Activated naive CD4-positive, alpha-beta T cell treated with anti-CD3 and anti-CD28 coated beads, Interleukin-2, amount 10 ng/mL, durations not matched to agents 7 days and 5 days (primary cell): ENCODE measurements around the gene TOX2.

ENCODE experiments used
- CTCF ChIA-PET: fragments of 350-600 bp; sonication (Branson Sonifier 250); formaldehyde crosslinking; loops from one replicate; lab custom pipeline; 2021; ENCODE audit warnings: antibody characterized with exemption; lab: Charles Lee
- DNase-seq: peaks from one replicate; pipeline ENCODE4 v3.0.0-alpha.2; 2020
- H3K27ac Mint-ChIP-seq: one replicate; pipeline ENCODE4 v1.8.0; 2021; ENCODE audit warnings: mild to moderate bottlenecking, moderate library complexity, mixed read lengths
- H3K27me3 Mint-ChIP-seq: one replicate; pipeline ENCODE4 v1.8.0; 2021; ENCODE audit warnings: mild to moderate bottlenecking, mixed read lengths
- H3K36me3 Mint-ChIP-seq: one replicate; pipeline ENCODE4 v1.8.0; 2021; ENCODE audit warnings: mixed read lengths
- H3K4me1 Mint-ChIP-seq: one replicate; pipeline ENCODE4 v1.8.0; 2021; ENCODE audit warnings: mixed read lengths
- H3K4me3 Mint-ChIP-seq: one replicate; pipeline ENCODE4 v1.8.0; 2021; ENCODE audit warnings: mild to moderate bottlenecking, moderate library complexity, mixed read lengths
- H3K9me3 Mint-ChIP-seq: one replicate; pipeline ENCODE4 v1.8.0; 2021; ENCODE audit warnings: mixed read lengths

Gene TOX2

GRCh38 chr20:43987531-43987930 lies 72.9 kb downstream of the TOX2 start:
- H3K36me3 Mint-ChIP-seq: peaks cover 4% of the 10 kb centered on the region
- CTCF ChIA-PET: no interaction called here
- H3K4me1 Mint-ChIP-seq: peaks cover 9% of the 10 kb centered on the region
- no peak overlapping the region for H3K27ac Mint-ChIP-seq
- peaks cover 13% of the 10 kb centered on the region for H3K27me3 Mint-ChIP-seq
- H3K9me3 Mint-ChIP-seq: peaks cover 4% of the 10 kb centered on the region
- no peak overlapping the region for H3K4me3 Mint-ChIP-seq
- DNase-seq: no peak

DNA sequence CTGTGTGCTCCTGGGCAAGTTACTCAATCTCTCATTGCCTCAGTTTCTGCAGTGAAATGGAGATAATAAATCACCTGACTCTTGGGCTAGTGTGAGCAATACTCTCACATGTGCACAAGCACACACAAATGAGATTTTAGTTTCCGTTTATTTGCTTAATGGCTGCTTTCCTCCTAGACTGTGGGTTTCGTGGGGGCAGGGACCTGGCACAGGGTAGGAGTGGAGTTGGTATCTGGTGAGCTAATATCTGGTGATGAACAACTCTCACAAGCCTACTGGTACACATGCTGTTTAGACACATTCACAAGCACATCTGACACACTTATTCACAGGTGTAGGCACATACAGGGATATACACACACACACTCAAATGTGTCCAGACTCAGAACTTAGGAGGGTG lies 73.8 kb downstream of the TOX2 start:
- H3K27ac Mint-ChIP-seq: no peak overlapping the region

DNA sequence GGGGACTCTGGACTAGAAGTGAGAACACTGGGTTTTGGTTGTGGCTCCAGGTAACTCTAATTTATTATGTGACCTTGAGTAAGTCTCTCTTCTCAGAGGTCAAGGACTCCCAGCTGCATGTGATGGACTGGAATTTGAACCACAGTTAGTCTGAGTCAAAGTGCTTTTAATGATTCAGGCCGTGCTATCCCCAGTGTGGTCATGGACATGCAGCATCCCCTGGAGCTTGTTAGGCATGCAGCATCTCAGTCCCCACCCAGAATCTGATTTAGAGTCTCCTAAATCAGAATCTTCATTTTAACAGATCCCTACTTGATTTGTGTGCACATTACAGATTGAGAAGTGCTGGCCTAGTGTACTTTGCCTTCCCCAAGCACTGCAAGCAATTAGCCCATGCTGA lies 74.2 kb downstream of the TOX2 start:
- H3K36me3 Mint-ChIP-seq: peaks cover 4% of the 10 kb centered on the region
- DNase-seq: no peak
- no peak overlapping the region for H3K4me3 Mint-ChIP-seq
- peaks cover 9% of the 10 kb centered on the region for H3K4me1 Mint-ChIP-seq
- H3K27ac Mint-ChIP-seq: no peak overlapping the region
- H3K27me3 Mint-ChIP-seq: peaks cover 5% of the 10 kb centered on the region
- peaks cover 4% of the 10 kb centered on the region for H3K9me3 Mint-ChIP-seq
- CTCF ChIA-PET: interaction anchor here (1.1 kb wide), 1 partner anchor 10 kb away, joined by 3 read pairs; no protein-coding TSS in a partner anchor

More for the DNA sequence above, 73.8 kb downstream of the TOX2 start:
- peaks cover 4% of the 10 kb centered on the region for H3K9me3 Mint-ChIP-seq
- no peak overlapping the region for H3K4me3 Mint-ChIP-seq
- peaks cover 5% of the 10 kb centered on the region for H3K27me3 Mint-ChIP-seq
- CTCF ChIA-PET: interaction anchor here (1.1 kb wide), 1 partner anchor 9 kb away, joined by 3 read pairs; no protein-coding TSS in a partner anchor
- H3K36me3 Mint-ChIP-seq: peaks cover 4% of the 10 kb centered on the region
- DNase-seq: no peak
- H3K4me1 Mint-ChIP-seq: peaks cover 9% of the 10 kb centered on the region

GRCh38 chr20:43991261-43991660 lies 76.6 kb downstream of the TOX2 start:
- Mint-ChIP-seq H3K27me3 (peaks cover 5% of the 10 kb centered on the region), H3K27ac (no peak overlapping the region), H3K9me3 (peaks cover 4% of the 10 kb centered on the region), H3K4me3 (no peak overlapping the region), H3K36me3 (peaks cover 4% of the 10 kb centered on the region), H3K4me1 (peaks cover 11% of the 10 kb centered on the region)
- CTCF ChIA-PET: interaction anchor here (1.0 kb wide), 2 partner anchors 18 to 300 kb away, joined by 3 read pairs; no protein-coding TSS in a partner anchor
- DNase-seq: no peak

DNA sequence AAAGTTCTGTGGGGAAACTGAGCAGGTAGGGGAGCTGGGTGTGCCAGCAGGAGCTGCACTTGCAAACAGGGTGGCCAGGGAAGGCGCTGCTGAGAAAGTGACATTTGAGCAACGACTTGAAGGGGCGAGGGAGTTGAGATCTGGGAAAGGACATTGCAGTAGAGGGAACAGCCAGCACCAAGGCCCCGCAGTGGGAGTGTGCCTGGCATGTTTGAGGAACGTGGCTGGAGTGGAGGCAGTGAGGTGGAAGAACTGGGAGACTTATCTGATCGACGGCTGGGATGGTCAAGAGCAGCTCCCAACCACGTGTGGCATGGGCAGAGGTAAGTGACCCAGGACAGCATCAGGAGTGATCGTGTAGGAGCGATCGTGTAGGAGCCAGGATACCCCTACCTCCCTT lies 77.3 kb downstream of the TOX2 start:
- no peak overlapping the region for H3K4me3 Mint-ChIP-seq
- peaks cover 13% of the 10 kb centered on the region for H3K4me1 Mint-ChIP-seq
- H3K9me3 Mint-ChIP-seq: peaks cover 4% of the 10 kb centered on the region
- no peak for DNase-seq
- CTCF ChIA-PET: no interaction called here
- peaks cover 4% of the 10 kb centered on the region for H3K36me3 Mint-ChIP-seq
- H3K27ac Mint-ChIP-seq: no peak overlapping the region
- peaks cover 5% of the 10 kb centered on the region for H3K27me3 Mint-ChIP-seq

- CTCF ChIA-PET: interaction anchor here (0.9 kb wide), 1 partner anchor 9 kb away, joined by 3 read pairs; no protein-coding TSS in a partner anchor
- H3K36me3 Mint-ChIP-seq: peaks cover 4% of the 10 kb centered on the region
- H3K27ac Mint-ChIP-seq: no peak overlapping the region
- DNase-seq: no peak
- H3K27me3 Mint-ChIP-seq: peaks cover 5% of the 10 kb centered on the region
- H3K4me3 Mint-ChIP-seq: no peak overlapping the region
- H3K9me3 Mint-ChIP-seq: peaks cover 4% of the 10 kb centered on the region
- H3K4me1 Mint-ChIP-seq: peaks cover 11% of the 10 kb centered on the region
Measured at GRCh38 chr20:43992885-43993284, 78.2 kb downstream of the TOX2 start.

- CTCF ChIA-PET: interaction anchor here (1.0 kb wide), 1 partner anchor 24 kb away, joined by 3 read pairs; no protein-coding TSS in a partner anchor
- H3K27me3 Mint-ChIP-seq: peaks cover 5% of the 10 kb centered on the region
- H3K27ac Mint-ChIP-seq: no peak overlapping the region
- peaks cover 4% of the 10 kb centered on the region for H3K9me3 Mint-ChIP-seq
- DNase-seq: no peak
- H3K36me3 Mint-ChIP-seq: peaks cover 4% of the 10 kb centered on the region
- no peak overlapping the region for H3K4me3 Mint-ChIP-seq
- H3K4me1 Mint-ChIP-seq: peaks cover 5% of the 10 kb centered on the region
Measured at GRCh38 chr20:43993560-43993959, 78.9 kb downstream of the TOX2 start.

- peaks cover 5% of the 10 kb centered on the region for H3K27me3 Mint-ChIP-seq
- H3K36me3 Mint-ChIP-seq: peaks cover 4% of the 10 kb centered on the region
- no peak overlapping the region for H3K27ac Mint-ChIP-seq
- DNase-seq: no peak
- peaks cover 4% of the 10 kb centered on the region for H3K9me3 Mint-ChIP-seq
- peaks cover 4% of the 10 kb centered on the region for H3K4me1 Mint-ChIP-seq
- no peak overlapping the region for H3K4me3 Mint-ChIP-seq
- CTCF ChIA-PET: interaction anchor here (1.0 kb wide), 2 partner anchors 12 to 23 kb away, joined by 3 read pairs; no protein-coding TSS in a partner anchor
Measured at GRCh38 chr20:43994486-43995100, 79.9 kb downstream of the TOX2 start.

DNA sequence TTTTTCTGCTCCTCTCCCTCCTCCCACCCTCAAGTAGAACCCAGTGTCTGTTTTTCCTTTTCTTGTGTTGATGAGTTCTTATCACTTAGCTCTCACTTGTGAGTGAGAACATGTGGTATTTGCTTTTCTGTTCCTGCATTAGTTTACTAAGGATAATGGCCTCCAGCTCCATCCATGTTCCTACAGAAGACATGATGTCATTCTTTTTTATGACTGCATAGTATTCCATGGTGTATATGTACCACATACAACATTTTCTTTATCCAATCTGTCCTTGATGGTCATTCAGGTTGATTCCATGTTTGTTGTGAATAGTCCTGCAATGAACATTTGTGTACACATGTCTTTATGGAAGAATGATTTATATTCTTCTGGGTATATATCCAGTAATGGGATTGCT lies 81.0 kb downstream of the TOX2 start:
- Mint-ChIP-seq H3K27me3 (peaks cover 15% of the 10 kb centered on the region), H3K27ac (no peak overlapping the region)
- CTCF ChIA-PET: no interaction called here

GRCh38 chr20:43996240-43996930 lies 81.7 kb downstream of the TOX2 start:
- no peak for DNase-seq
- CTCF ChIA-PET: interaction anchor here (0.6 kb wide), 1 partner anchor 14 kb away, joined by 3 read pairs; no protein-coding TSS in a partner anchor
- no peak overlapping the region for H3K4me3 Mint-ChIP-seq

More for the DNA sequence above, 81.0 kb downstream of the TOX2 start:
- Mint-ChIP-seq H3K9me3 (no peaks in the 10 kb centered on the region), H3K36me3 (no peaks in the 10 kb centered on the region), H3K4me3 (no peak overlapping the region), H3K4me1 (peaks cover 4% of the 10 kb centered on the region)
- DNase-seq: no peak

DNA sequence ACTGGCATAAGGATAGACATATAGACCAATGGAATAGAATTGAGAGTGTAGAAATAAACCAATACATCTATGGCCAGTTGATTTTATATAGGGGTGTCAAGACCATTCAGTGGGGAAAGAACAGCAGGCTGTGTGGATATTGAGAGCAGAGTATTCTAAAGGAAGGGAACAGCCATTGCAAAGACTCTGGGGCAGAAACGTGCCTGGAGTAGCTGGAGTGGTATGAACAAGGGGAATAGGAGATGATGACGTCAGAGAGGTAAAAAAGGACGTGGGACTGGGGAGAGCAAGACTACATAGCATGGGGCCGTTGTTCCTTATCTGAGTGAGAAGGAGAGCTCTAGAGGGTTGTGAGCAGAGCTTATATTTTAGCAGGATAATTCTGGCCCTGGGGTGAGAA lies 85.2 kb downstream of the TOX2 start:
- no peak overlapping the region for H3K4me3 Mint-ChIP-seq
- H3K36me3 Mint-ChIP-seq: no peaks in the 10 kb centered on the region
- no peak overlapping the region for H3K27ac Mint-ChIP-seq
- no peaks in the 10 kb centered on the region for H3K9me3 Mint-ChIP-seq
- CTCF ChIA-PET: no interaction called here
- DNase-seq: no peak
- H3K4me1 Mint-ChIP-seq: peaks cover 8% of the 10 kb centered on the region
- H3K27me3 Mint-ChIP-seq: peaks cover 35% of the 10 kb centered on the region

More at GRCh38 chr20:43996240-43996930, 81.7 kb downstream of the TOX2 start:
- Mint-ChIP-seq H3K4me1 (peaks cover 4% of the 10 kb centered on the region), H3K27me3 (peaks cover 17% of the 10 kb centered on the region), H3K27ac (no peak overlapping the region), H3K9me3 (no peaks in the 10 kb centered on the region), H3K36me3 (no peaks in the 10 kb centered on the region)

- H3K27ac Mint-ChIP-seq: no peak overlapping the region
- CTCF ChIA-PET: no interaction called here
- peaks cover 4% of the 10 kb centered on the region for H3K4me1 Mint-ChIP-seq
- H3K4me3 Mint-ChIP-seq: no peak overlapping the region
- no peak for DNase-seq
- H3K36me3 Mint-ChIP-seq: no peaks in the 10 kb centered on the region
- H3K9me3 Mint-ChIP-seq: no peaks in the 10 kb centered on the region
- peaks cover 52% of the 10 kb centered on the region for H3K27me3 Mint-ChIP-seq
Measured at GRCh38 chr20:44001667-44002596, 87.3 kb downstream of the TOX2 start.

- H3K4me3 Mint-ChIP-seq: no peak overlapping the region
- no peaks in the 10 kb centered on the region for H3K9me3 Mint-ChIP-seq
- CTCF ChIA-PET: interaction anchor here (0.7 kb wide), 2 partner anchors 188 to 279 kb away, joined by 3 to 4 read pairs; no protein-coding TSS in a partner anchor
- no peak overlapping the region for H3K27ac Mint-ChIP-seq
- no peak for DNase-seq
- H3K4me1 Mint-ChIP-seq: peaks cover 4% of the 10 kb centered on the region
- H3K36me3 Mint-ChIP-seq: no peaks in the 10 kb centered on the region
- H3K27me3 Mint-ChIP-seq: peaks cover 59% of the 10 kb centered on the region
Measured at GRCh38 chr20:44002861-44003260, 88.2 kb downstream of the TOX2 start.

DNA sequence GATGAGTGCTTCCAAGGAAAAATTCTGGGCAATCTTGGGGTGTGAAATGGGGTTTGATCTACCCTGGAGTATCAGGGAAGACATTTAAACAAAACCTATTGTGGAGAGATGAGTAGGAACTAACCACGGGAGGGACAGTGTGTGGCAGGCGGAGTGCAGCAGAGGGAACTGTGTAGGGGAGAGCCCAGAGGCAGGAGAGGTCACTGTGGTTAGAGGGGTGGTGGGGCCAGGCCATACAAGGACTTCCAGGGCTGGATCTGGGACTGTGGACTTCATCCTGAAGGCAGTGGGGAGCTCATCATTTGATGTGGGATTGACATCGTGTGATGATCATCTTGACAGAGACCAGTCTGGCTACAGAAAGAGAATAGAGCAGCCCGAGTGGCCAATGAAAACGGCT lies 89.0 kb downstream of the TOX2 start:
- Mint-ChIP-seq H3K27me3 (peaks cover 59% of the 10 kb centered on the region), H3K4me1 (peaks cover 4% of the 10 kb centered on the region), H3K36me3 (no peaks in the 10 kb centered on the region), H3K27ac (no peak overlapping the region), H3K9me3 (no peaks in the 10 kb centered on the region), H3K4me3 (no peak overlapping the region)
- CTCF ChIA-PET: interaction anchor here (0.7 kb wide), 1 partner anchor 280 kb away, joined by 3 read pairs; no protein-coding TSS in a partner anchor
- DNase-seq: no peak
